AG09319 (cell line): ENCODE data around the gene OGFOD3.

Experiments used
- DNase-seq: peaks from one replicate; pipeline ENCODE4 v3.0.0-alpha.2; 2010; ENCODE audit warnings: low read depth; ENCODE audit errors: extremely low read depth
- CTCF ChIP-seq: IDR thresholded peaks from 2 replicates; pipeline ENCODE4 v1.5.1; 2011; ENCODE audit warnings: low read depth, mild to moderate bottlenecking, inconsistent platforms, low read length, moderate library complexity

OGFOD3 gene

DNA sequence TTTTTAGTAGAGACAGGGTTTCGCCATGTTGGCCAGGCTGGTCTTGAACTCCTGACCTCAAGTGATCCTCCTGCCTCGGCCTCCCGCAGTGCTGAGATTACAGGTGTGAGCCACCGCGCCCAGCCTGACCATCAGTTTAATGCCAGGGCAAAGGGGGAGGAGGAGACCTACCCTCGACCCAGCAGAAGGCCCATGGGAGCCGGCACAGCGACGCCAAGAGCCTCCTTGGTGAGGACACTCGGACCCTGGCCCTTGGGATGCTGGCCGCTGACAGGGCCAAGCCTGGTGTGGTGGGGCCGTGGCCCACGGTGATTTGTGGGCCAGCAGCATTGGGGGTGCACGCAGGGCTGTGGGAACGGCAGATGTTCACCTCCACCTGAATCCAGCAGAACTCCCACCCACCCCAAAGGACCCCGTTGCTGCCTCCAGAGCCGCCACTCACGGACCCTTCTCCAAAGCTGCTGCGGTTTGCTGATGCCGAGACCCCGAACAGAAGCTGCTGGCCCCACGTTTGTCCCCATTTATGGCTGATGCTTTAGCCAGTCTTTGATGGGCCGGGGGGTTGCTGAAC lies 26.8 kb downstream of the OGFOD3 start:
- no peak for TF ChIP-seq CTCF
- DNase-seq, result no peak

DNA sequence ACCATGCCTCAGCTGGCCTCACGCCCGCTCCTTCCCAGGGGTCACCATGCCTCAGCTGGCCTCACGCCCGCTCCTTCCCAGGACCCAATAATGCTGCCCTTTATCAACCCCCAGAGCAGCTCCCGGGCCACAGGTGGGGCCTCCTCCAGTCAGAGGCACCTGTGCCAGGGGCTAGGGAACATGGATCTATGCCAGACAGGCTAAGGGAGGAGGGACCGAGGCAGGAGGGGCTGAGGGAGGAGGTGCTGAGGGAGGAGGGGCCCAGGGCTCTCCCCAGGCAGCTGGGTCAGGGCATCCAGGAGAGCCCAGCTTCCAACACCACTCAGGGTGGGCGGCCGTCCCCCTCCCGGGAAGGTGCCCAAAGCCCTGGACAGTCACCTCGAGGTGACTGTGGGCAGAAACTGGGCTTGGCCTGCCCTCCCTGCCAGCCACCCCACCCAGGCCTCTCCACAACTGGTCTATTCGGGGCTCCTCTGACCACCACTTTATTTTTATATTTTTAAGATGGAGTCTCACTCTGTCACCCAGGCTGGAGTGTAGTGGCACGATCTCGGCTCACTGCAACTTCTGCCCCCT lies 27.4 kb downstream of the OGFOD3 start:
- TF ChIP-seq CTCF, result no peak
- DNase-seq, result no peak

DNA sequence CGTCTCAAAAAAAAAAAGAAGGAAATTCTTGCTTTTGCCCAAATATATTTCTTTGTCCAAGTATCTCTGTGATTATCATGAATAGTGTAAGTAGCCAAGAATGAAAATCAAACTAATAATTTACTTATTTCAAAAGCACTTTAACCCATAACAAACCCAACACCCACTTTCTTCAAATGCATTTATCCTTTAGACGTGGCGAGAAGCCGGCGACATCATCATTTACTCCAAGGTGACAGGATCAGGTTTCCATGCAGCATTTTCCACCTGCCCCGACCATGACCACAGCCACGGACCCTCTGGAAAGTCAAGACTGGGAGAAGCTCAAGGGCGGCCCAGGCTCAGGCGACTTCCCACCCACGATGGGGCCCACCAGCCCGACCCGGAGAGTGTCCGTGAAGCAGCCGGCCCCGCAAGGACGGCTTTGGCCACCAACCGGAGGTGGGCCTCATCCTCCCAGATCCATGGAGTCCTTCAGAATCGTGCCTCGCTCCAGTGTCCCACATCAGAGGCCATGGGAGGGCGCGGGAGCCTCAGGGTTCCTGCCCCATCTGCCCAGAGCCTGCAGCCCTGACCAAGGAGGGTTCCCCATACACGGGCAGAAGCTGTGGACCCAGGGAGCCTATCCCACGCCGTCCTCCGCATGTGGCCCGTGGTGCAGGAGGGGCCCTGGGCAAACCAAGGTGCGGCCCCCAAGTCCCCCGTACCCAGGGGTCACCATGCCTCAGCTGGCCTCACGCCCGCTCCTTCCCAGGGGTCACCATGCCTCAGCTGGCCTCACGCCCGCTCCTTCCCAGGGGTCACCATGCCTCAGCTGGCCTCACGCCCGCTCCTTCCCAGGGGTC lies 28.1 kb downstream of the OGFOD3 start:
- no peak for TF ChIP-seq CTCF
- DNase-seq, result no peak

DNA sequence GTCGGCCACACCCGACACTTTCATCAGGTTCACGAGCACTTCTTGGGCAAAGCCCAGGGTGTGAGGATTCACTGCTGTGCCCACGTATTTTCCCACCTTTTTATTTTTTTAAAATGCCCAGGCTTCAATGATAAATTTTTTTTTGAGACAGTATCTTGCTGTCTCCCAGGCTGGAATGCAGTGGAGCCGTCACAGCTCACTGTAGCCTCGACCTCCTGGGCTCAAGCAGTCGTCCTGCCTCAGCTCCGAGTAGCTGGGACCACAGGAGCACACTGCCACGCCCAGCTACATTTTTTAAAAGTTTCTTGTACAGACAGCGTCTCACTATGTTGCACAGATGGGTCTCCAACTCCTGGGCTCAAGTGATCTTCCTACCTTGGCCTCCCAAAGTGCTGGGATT lies 29.0 kb downstream of the OGFOD3 start:
- DNase-seq, result no peak
- no peak for TF ChIP-seq CTCF

DNA sequence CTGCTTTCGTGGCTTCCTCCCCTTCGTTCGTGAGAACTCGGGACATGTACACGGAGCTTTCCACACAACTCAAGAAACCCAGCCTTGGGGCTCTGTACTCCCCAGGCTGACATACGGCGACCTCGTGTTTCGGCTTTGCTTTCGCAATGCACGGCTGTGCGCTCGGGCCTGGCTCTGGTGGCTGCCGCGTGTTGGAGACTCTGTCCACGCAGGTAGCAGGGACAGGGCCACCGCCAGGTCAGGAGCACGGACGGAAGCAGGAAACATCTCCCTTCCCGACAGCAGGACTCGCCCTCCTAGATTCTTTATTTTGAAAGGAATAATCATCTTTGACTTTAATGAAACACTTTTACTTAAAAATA lies 29.5 kb downstream of the OGFOD3 start:
- no peak for TF ChIP-seq CTCF
- DNase-seq, result no peak

GRCh38 chr17:82388223-82388921 lies 30.0 kb downstream of the OGFOD3 start:
- DNase-seq, result no peak

More at GRCh38 chr17:82388223-82388921, 30.0 kb downstream of the OGFOD3 start:
- TF ChIP-seq CTCF, result no peak
